Measurements from ENCODE around the gene PLEKHO2. TPM values are rescaled to one million over a fixed set of nuclear protein-coding genes. Genes with fewer than 3 reads are reported as not detected.
"Not testable (repeated sequence)": the region's sequence is repeated elsewhere in the genome, so short reads cannot be mapped to it uniquely, and the experiment has no call there.

Gene PLEKHO2
- 2.0 and 2.7 TPM in 2 replicates for total RNA-seq (2022)
- percentile 42 among the genes with signal in this experiment for Bru-seq, nascent RNA
- percentile 50 among the genes with signal in this experiment for BruChase-seq, experiment 1, labeled RNA remaining after a 6-hour chase
- BruChase-seq, experiment 2, labeled RNA remaining after a 2-hour chase: percentile 54 among the genes with signal in this experiment
- long read RNA-seq, partial matches to known transcripts: 0 of 2 reads
- long read RNA-seq, other reads (novel, unspliced or antisense): 0 of 2 reads

GRCh38 chr15:64841344-64842095 is at the start of gene PLEKHO2:
TSS of gene PLEKHO2 (plus strand) at chr15:64841915. CDS start at chr15:64842017, 102 bp downstream.
- peaks cover 19% of the 10 kb centered on the region for H3K4me1 Mint-ChIP-seq (ENCODE audit: insufficient read depth, unreplicated experiment)
- TF ChIP-seq CTCF (IDR thresholded peaks at IDR 0.05; ENCODE audit: unreplicated experiment): no peak
- ChIA-PET CTCF (interaction anchor here (0.6 to 1.6 kb wide), 3 partner anchors 50 to 930 kb away, joined by 3 to 5 read pairs (median 3); no protein-coding TSS in a partner anchor), POLR2A (interaction anchor here (0.6 to 1.7 kb wide), 4 partner anchors 9 to 148 kb away, joined by 3 to 9 read pairs (median 4); partner anchors contain the start of genes PIF1 and SPG21)
- H3K4me3 Mint-ChIP-seq (ENCODE audit: unreplicated experiment): peak within 1 kb of the TSS; percentile 85
- no TSS peak for BruUV-seq (replicated peaks)
- peaks cover 7% of the 10 kb centered on the region for H3K36me3 Mint-ChIP-seq (ENCODE audit: insufficient read depth, unreplicated experiment)
- H3K27me3 Mint-ChIP-seq (ENCODE audit: insufficient read depth, unreplicated experiment): no peaks in the 10 kb centered on the region
- H3K9me3 Mint-ChIP-seq (ENCODE audit: unreplicated experiment): no peaks in the 10 kb centered on the region
- intact Hi-C loops (cut with micrococcal nuclease): loop anchor here (5.0 kb wide), 2 partner anchors 56 to 456 kb away; partner anchors contain the start of gene RNU5A-1
- H3K27ac Mint-ChIP-seq (ENCODE audit: low read depth, unreplicated experiment): peak within 1 kb of the TSS; percentile 61
- DNase-seq (ENCODE audit: unreplicated experiment): peak; percentile 93

GRCh38 chr15:64792282-64792681 is 49.4 kb upstream of the PLEKHO2 start:
- intact Hi-C loops (cut with micrococcal nuclease): no loop called here
- no TSS peak for BruUV-seq (replicated peaks)
- Mint-ChIP-seq H3K4me3 (ENCODE audit: unreplicated experiment) (no peak overlapping the region), H3K36me3 (ENCODE audit: insufficient read depth, unreplicated experiment) (no peaks in the 10 kb centered on the region), H3K27ac (ENCODE audit: low read depth, unreplicated experiment) (no peak overlapping the region), H3K9me3 (ENCODE audit: unreplicated experiment) (no peaks in the 10 kb centered on the region), H3K4me1 (ENCODE audit: insufficient read depth, unreplicated experiment) (no peaks in the 10 kb centered on the region), H3K27me3 (ENCODE audit: insufficient read depth, unreplicated experiment) (no peaks in the 10 kb centered on the region)
- no peak for DNase-seq (ENCODE audit: unreplicated experiment)
- ChIA-PET CTCF (interaction anchor here (0.7 to 1.0 kb wide), 2 partner anchors 12 to 477 kb away, joined by 3 to 5 read pairs; no protein-coding TSS in a partner anchor), POLR2A (no interaction called here)
- TF ChIP-seq CTCF (IDR thresholded peaks at IDR 0.05; ENCODE audit: unreplicated experiment): no peak

- H3K36me3 Mint-ChIP-seq (ENCODE audit: insufficient read depth, unreplicated experiment); H3K9me3 Mint-ChIP-seq (ENCODE audit: unreplicated experiment); H3K4me1 Mint-ChIP-seq (ENCODE audit: insufficient read depth, unreplicated experiment); intact Hi-C loops (cut with micrococcal nuclease); H3K27ac Mint-ChIP-seq (ENCODE audit: low read depth, unreplicated experiment); BruUV-seq (replicated peaks); H3K27me3 Mint-ChIP-seq (ENCODE audit: insufficient read depth, unreplicated experiment); DNase-seq (ENCODE audit: unreplicated experiment); H3K4me3 Mint-ChIP-seq (ENCODE audit: unreplicated experiment): not testable (repeated sequence)
- POLR2A ChIA-PET: interaction anchor here (0.7 kb wide), 1 partner anchor 32 kb away, joined by 3 read pairs; no protein-coding TSS in a partner anchor
- CTCF ChIA-PET: interaction anchor here (0.6 to 0.7 kb wide), 2 partner anchors 11 to 224 kb away, joined by 3 read pairs; no protein-coding TSS in a partner anchor
Observed at GRCh38 chr15:64795299-64795698, 46.4 kb upstream of the PLEKHO2 start.

- BruUV-seq (replicated peaks); intact Hi-C loops (cut with micrococcal nuclease); H3K9me3 Mint-ChIP-seq (ENCODE audit: unreplicated experiment); H3K36me3 Mint-ChIP-seq (ENCODE audit: insufficient read depth, unreplicated experiment); H3K27me3 Mint-ChIP-seq (ENCODE audit: insufficient read depth, unreplicated experiment); DNase-seq (ENCODE audit: unreplicated experiment); POLR2A ChIA-PET; H3K27ac Mint-ChIP-seq (ENCODE audit: low read depth, unreplicated experiment); H3K4me1 Mint-ChIP-seq (ENCODE audit: insufficient read depth, unreplicated experiment); H3K4me3 Mint-ChIP-seq (ENCODE audit: unreplicated experiment): not testable (repeated sequence)
- CTCF ChIA-PET: interaction anchor here (0.7 kb wide), 1 partner anchor 12 kb away, joined by 3 read pairs; no protein-coding TSS in a partner anchor
Observed at GRCh38 chr15:64795921-64796320, 45.8 kb upstream of the PLEKHO2 start.

GRCh38 chr15:64798905-64799304 is 42.8 kb upstream of the PLEKHO2 start:
- H3K9me3 Mint-ChIP-seq (ENCODE audit: unreplicated experiment); H3K4me1 Mint-ChIP-seq (ENCODE audit: insufficient read depth, unreplicated experiment); POLR2A ChIA-PET; DNase-seq (ENCODE audit: unreplicated experiment); CTCF ChIA-PET; intact Hi-C loops (cut with micrococcal nuclease); H3K36me3 Mint-ChIP-seq (ENCODE audit: insufficient read depth, unreplicated experiment); H3K4me3 Mint-ChIP-seq (ENCODE audit: unreplicated experiment); H3K27ac Mint-ChIP-seq (ENCODE audit: low read depth, unreplicated experiment); H3K27me3 Mint-ChIP-seq (ENCODE audit: insufficient read depth, unreplicated experiment); BruUV-seq (replicated peaks): not testable (repeated sequence)

All from MCF 10A (cell line).